HEK293 (cell line): ENCODE data around the gene CAPZB.

Experiments used
- IKZF3 ChIP-seq: fragments of 450-650 bp; IDR thresholded peaks from 2 replicates; pipeline ENCODE4 v1.5.0; 2018; ENCODE audit warnings: missing biosample characterization, mild to moderate bottlenecking, missing genetic modification characterization, moderate library complexity
- SALL2 ChIP-seq: fragments of 450-650 bp; formaldehyde crosslinking; IDR thresholded peaks from 2 replicates; pipeline ENCODE4 v1.5.0; 2017; ENCODE audit warnings: missing biosample characterization, mild to moderate bottlenecking, missing genetic modification characterization, borderline replicate concordance
- SCRT1 ChIP-seq: fragments of 450-650 bp; formaldehyde crosslinking; IDR thresholded peaks from 2 replicates; pipeline ENCODE4 v1.5.1; 2016; ENCODE audit warnings: missing biosample characterization, missing genetic modification characterization, borderline replicate concordance
- YY1 ChIP-seq: fragments of 450-650 bp; formaldehyde crosslinking; IDR thresholded peaks from 2 replicates; pipeline ENCODE4 v1.5.1; 2018; ENCODE audit warnings: missing biosample characterization, missing genetic modification characterization
- ZBTB8A ChIP-seq: fragments of 450-650 bp; formaldehyde crosslinking; IDR thresholded peaks from 2 replicates; pipeline ENCODE4 v1.5.1; 2016; ENCODE audit warnings: missing biosample characterization, missing genetic modification characterization
- ZFP3 ChIP-seq: fragments of 450-650 bp; formaldehyde crosslinking; IDR thresholded peaks from 2 replicates; pipeline ENCODE4 v1.5.1; 2016; ENCODE audit warnings: low read depth, missing biosample characterization, missing genetic modification characterization
- ZNF138 ChIP-seq: fragments of 450-650 bp; formaldehyde crosslinking; IDR thresholded peaks from 2 replicates; pipeline ENCODE4 v1.5.1; 2016; ENCODE audit warnings: missing biosample characterization, missing genetic modification characterization, borderline replicate concordance
- ZNF311 ChIP-seq: fragments of 450-650 bp; formaldehyde crosslinking; IDR thresholded peaks from 2 replicates; pipeline ENCODE4 v1.5.1; 2017; ENCODE audit warnings: missing biosample characterization, missing genetic modification characterization, borderline replicate concordance
- ZNF747 ChIP-seq: fragments of 450-650 bp; formaldehyde crosslinking; IDR thresholded peaks from 2 replicates; pipeline ENCODE4 v1.5.1; 2016; ENCODE audit warnings: missing biosample characterization, missing genetic modification characterization
- TF ChIP-seq, protein P1 (sequence below): fragments of 450-650 bp; formaldehyde crosslinking; IDR thresholded peaks from 2 replicates; pipeline ENCODE4 v1.5.1; 2016; ENCODE audit warnings: missing biosample characterization, missing genetic modification characterization
- TF ChIP-seq, protein P2 (sequence below): fragments of 450-650 bp; formaldehyde crosslinking; IDR thresholded peaks from 2 replicates; pipeline ENCODE4 v1.5.1; 2016; ENCODE audit warnings: missing biosample characterization, missing genetic modification characterization
- TF ChIP-seq, protein P3 (sequence below): fragments of 450-650 bp; formaldehyde crosslinking; IDR thresholded peaks from 2 replicates; pipeline ENCODE4 v1.5.1; 2016; ENCODE audit warnings: missing biosample characterization, missing genetic modification characterization, low read depth
- TF ChIP-seq, protein P4 (sequence below): fragments of 450-650 bp; formaldehyde crosslinking; IDR thresholded peaks from 2 replicates; pipeline ENCODE4 v1.5.1; 2016; ENCODE audit warnings: missing biosample characterization, missing genetic modification characterization
- TF ChIP-seq, protein P5 (sequence below): fragments of 450-650 bp; formaldehyde crosslinking; IDR thresholded peaks from 2 replicates; pipeline ENCODE4 v1.5.1; 2016; ENCODE audit warnings: missing biosample characterization, missing genetic modification characterization

DNA sequence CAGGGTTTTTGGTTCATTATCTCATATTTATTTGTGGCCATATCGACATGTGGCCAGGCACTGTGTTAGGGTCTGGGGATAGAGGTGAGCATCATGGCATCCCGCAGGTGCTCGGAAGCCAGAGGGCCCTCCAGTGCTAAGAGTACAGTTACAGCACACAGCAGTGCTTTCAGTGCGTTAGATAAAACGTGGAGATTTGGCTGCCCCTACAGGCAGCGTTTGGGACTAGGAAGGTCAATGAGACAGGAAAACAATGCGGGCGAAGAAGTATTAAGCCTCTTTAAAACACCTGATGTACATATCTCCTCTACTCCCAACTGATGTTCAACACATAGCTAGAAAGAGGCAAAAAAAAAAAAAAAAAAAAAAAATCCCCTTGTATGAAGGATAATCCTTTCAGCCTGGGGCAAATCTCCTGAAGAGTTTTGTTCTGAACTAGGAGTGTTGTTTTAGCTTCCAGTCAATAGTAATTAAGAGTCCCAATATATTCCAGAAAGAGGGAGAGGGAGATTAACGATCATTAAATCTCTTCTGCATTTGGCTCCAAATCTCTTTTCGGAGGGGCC is 80.1 kb downstream of the CAPZB start:
- TF ChIP-seq, protein P1, sequence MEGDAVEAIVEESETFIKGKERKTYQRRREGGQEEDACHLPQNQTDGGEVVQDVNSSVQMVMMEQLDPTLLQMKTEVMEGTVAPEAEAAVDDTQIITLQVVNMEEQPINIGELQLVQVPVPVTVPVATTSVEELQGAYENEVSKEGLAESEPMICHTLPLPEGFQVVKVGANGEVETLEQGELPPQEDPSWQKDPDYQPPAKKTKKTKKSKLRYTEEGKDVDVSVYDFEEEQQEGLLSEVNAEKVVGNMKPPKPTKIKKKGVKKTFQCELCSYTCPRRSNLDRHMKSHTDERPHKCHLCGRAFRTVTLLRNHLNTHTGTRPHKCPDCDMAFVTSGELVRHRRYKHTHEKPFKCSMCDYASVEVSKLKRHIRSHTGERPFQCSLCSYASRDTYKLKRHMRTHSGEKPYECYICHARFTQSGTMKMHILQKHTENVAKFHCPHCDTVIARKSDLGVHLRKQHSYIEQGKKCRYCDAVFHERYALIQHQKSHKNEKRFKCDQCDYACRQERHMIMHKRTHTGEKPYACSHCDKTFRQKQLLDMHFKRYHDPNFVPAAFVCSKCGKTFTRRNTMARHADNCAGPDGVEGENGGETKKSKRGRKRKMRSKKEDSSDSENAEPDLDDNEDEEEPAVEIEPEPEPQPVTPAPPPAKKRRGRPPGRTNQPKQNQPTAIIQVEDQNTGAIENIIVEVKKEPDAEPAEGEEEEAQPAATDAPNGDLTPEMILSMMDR (tag by site-specific recombination) = no peak
- no peak for TF ChIP-seq ZNF138 (tag by site-specific recombination)
- TF ChIP-seq ZNF311 = no peak
- TF ChIP-seq, protein P2, sequence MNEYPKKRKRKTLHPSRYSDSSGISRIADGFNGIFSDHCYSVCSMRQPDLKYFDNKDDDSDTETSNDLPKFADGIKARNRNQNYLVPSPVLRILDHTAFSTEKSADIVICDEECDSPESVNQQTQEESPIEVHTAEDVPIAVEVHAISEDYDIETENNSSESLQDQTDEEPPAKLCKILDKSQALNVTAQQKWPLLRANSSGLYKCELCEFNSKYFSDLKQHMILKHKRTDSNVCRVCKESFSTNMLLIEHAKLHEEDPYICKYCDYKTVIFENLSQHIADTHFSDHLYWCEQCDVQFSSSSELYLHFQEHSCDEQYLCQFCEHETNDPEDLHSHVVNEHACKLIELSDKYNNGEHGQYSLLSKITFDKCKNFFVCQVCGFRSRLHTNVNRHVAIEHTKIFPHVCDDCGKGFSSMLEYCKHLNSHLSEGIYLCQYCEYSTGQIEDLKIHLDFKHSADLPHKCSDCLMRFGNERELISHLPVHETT (tag by site-specific recombination) = no peak
- no peak for TF ChIP-seq SALL2
- TF ChIP-seq, protein P3, sequence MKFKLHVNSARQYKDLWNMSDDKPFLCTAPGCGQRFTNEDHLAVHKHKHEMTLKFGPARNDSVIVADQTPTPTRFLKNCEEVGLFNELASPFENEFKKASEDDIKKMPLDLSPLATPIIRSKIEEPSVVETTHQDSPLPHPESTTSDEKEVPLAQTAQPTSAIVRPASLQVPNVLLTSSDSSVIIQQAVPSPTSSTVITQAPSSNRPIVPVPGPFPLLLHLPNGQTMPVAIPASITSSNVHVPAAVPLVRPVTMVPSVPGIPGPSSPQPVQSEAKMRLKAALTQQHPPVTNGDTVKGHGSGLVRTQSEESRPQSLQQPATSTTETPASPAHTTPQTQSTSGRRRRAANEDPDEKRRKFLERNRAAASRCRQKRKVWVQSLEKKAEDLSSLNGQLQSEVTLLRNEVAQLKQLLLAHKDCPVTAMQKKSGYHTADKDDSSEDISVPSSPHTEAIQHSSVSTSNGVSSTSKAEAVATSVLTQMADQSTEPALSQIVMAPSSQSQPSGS (tag by site-specific recombination) = no peak
- TF ChIP-seq ZNF747 (tag by site-specific recombination) = no peak
- TF ChIP-seq ZBTB8A = no peak
- TF ChIP-seq IKZF3 (tag by site-specific recombination) = no peak
- TF ChIP-seq SCRT1 (tag by site-specific recombination) = no peak
- TF ChIP-seq ZFP3 (tag by site-specific recombination) = no peak
- TF ChIP-seq, protein P4, sequence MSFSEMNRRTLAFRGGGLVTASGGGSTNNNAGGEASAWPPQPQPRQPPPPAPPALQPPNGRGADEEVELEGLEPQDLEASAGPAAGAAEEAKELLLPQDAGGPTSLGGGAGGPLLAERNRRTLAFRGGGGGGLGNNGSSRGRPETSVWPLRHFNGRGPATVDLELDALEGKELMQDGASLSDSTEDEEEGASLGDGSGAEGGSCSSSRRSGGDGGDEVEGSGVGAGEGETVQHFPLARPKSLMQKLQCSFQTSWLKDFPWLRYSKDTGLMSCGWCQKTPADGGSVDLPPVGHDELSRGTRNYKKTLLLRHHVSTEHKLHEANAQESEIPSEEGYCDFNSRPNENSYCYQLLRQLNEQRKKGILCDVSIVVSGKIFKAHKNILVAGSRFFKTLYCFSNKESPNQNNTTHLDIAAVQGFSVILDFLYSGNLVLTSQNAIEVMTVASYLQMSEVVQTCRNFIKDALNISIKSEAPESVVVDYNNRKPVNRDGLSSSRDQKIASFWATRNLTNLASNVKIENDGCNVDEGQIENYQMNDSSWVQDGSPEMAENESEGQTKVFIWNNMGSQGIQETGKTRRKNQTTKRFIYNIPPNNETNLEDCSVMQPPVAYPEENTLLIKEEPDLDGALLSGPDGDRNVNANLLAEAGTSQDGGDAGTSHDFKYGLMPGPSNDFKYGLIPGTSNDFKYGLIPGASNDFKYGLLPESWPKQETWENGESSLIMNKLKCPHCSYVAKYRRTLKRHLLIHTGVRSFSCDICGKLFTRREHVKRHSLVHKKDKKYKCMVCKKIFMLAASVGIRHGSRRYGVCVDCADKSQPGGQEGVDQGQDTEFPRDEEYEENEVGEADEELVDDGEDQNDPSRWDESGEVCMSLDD = no peak
- TF ChIP-seq, protein P5, sequence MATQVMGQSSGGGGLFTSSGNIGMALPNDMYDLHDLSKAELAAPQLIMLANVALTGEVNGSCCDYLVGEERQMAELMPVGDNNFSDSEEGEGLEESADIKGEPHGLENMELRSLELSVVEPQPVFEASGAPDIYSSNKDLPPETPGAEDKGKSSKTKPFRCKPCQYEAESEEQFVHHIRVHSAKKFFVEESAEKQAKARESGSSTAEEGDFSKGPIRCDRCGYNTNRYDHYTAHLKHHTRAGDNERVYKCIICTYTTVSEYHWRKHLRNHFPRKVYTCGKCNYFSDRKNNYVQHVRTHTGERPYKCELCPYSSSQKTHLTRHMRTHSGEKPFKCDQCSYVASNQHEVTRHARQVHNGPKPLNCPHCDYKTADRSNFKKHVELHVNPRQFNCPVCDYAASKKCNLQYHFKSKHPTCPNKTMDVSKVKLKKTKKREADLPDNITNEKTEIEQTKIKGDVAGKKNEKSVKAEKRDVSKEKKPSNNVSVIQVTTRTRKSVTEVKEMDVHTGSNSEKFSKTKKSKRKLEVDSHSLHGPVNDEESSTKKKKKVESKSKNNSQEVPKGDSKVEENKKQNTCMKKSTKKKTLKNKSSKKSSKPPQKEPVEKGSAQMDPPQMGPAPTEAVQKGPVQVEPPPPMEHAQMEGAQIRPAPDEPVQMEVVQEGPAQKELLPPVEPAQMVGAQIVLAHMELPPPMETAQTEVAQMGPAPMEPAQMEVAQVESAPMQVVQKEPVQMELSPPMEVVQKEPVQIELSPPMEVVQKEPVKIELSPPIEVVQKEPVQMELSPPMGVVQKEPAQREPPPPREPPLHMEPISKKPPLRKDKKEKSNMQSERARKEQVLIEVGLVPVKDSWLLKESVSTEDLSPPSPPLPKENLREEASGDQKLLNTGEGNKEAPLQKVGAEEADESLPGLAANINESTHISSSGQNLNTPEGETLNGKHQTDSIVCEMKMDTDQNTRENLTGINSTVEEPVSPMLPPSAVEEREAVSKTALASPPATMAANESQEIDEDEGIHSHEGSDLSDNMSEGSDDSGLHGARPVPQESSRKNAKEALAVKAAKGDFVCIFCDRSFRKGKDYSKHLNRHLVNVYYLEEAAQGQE = no peak
- TF ChIP-seq YY1 (tag by site-specific recombination) = no peak
